Activated naive CD8-positive, alpha-beta T cell treated with anti-CD3 and anti-CD28 coated beads, Interleukin-2, amount 50 U/mL, for 24 hours (primary cell): ENCODE measurements around the gene LYZL2.

ENCODE experiments used
- ATAC-seq: fragments of 150-1000 bp; cut with Tn5 transposase; one replicate; pipeline ENCODE4 v1.10.0; 2021
- DNase-seq: peaks from one replicate; pipeline ENCODE4 v3.0.0; 2021
- H3K27ac Mint-ChIP-seq: one replicate; pipeline ENCODE4 v1.8.0; 2021; ENCODE audit warnings: mild to moderate bottlenecking, mixed read lengths
- H3K27me3 Mint-ChIP-seq: one replicate; pipeline ENCODE4 v1.8.0; 2021; ENCODE audit warnings: mixed read lengths
- H3K36me3 Mint-ChIP-seq: one replicate; pipeline ENCODE4 v1.8.0; 2021; ENCODE audit warnings: low read depth, mixed read lengths
- H3K4me1 Mint-ChIP-seq: one replicate; pipeline ENCODE4 v1.8.0; 2021; ENCODE audit warnings: mixed read lengths
- H3K4me3 Mint-ChIP-seq: one replicate; pipeline ENCODE4 v1.8.0; 2021; ENCODE audit warnings: mild to moderate bottlenecking, moderate library complexity, mixed read lengths
- H3K9me3 Mint-ChIP-seq: one replicate; pipeline ENCODE4 v1.8.0; 2021; ENCODE audit warnings: mixed read lengths

LYZL2 gene

GRCh38 chr10:30591249-30591670, 38.3 kb downstream of the LYZL2 start:
- no peaks in the 10 kb centered on the region for H3K36me3 Mint-ChIP-seq
- peak; percentile 55 for ATAC-seq
- peak; percentile 43 for DNase-seq
- no peak overlapping the region for H3K27ac Mint-ChIP-seq
- no peaks in the 10 kb centered on the region for H3K9me3 Mint-ChIP-seq
- no peaks in the 10 kb centered on the region for H3K4me1 Mint-ChIP-seq
- H3K27me3 Mint-ChIP-seq = peaks cover 18% of the 10 kb centered on the region
- H3K4me3 Mint-ChIP-seq = no peak overlapping the region

GRCh38 chr10:30589441-30589840, 40.1 kb downstream of the LYZL2 start:
- peaks cover 14% of the 10 kb centered on the region for H3K27me3 Mint-ChIP-seq
- H3K36me3 Mint-ChIP-seq = no peaks in the 10 kb centered on the region
- H3K9me3 Mint-ChIP-seq = no peaks in the 10 kb centered on the region
- DNase-seq (no peak), ATAC-seq (no peak)
- no peaks in the 10 kb centered on the region for H3K4me1 Mint-ChIP-seq
- H3K27ac Mint-ChIP-seq = no peak overlapping the region
- H3K4me3 Mint-ChIP-seq = no peak overlapping the region

- Mint-ChIP-seq H3K36me3 (no peaks in the 10 kb centered on the region), H3K4me1 (peaks cover 6% of the 10 kb centered on the region), H3K27me3 (peaks cover 10% of the 10 kb centered on the region), H3K27ac (no peak overlapping the region), H3K9me3 (no peaks in the 10 kb centered on the region), H3K4me3 (no peak overlapping the region)
- no peak for ATAC-seq
- peak; percentile 14 for DNase-seq
Measured at GRCh38 chr10:30587522-30588031, 42.0 kb downstream of the LYZL2 start.

GRCh38 chr10:30586828-30587227, 42.7 kb downstream of the LYZL2 start:
- no peak for DNase-seq
- Mint-ChIP-seq H3K27me3 (peaks cover 10% of the 10 kb centered on the region), H3K4me3 (no peak overlapping the region), H3K27ac (no peak overlapping the region), H3K9me3 (no peaks in the 10 kb centered on the region), H3K4me1 (peaks cover 6% of the 10 kb centered on the region), H3K36me3 (no peaks in the 10 kb centered on the region)
- ATAC-seq = no peak

GRCh38 chr10:30583778-30584415, 45.7 kb downstream of the LYZL2 start:
- H3K36me3 Mint-ChIP-seq = no peaks in the 10 kb centered on the region
- H3K27me3 Mint-ChIP-seq = peaks cover 4% of the 10 kb centered on the region
- no peak for ATAC-seq
- H3K9me3 Mint-ChIP-seq = no peaks in the 10 kb centered on the region
- H3K27ac Mint-ChIP-seq = no peak overlapping the region
- peak; percentile 7 for DNase-seq
- peaks cover 6% of the 10 kb centered on the region for H3K4me1 Mint-ChIP-seq
- peak overlapping the region; percentile 56 for H3K4me3 Mint-ChIP-seq

GRCh38 chr10:30581779-30582380, 47.7 kb downstream of the LYZL2 start:
- Mint-ChIP-seq H3K27me3 (peaks cover 4% of the 10 kb centered on the region), H3K36me3 (no peaks in the 10 kb centered on the region), H3K27ac (no peak overlapping the region), H3K4me1 (peaks cover 6% of the 10 kb centered on the region), H3K4me3 (no peak overlapping the region), H3K9me3 (no peaks in the 10 kb centered on the region)
- no peak for ATAC-seq
- DNase-seq = peak; percentile 22

GRCh38 chr10:30580676-30581075, 48.9 kb downstream of the LYZL2 start:
- H3K9me3 Mint-ChIP-seq = no peaks in the 10 kb centered on the region
- H3K27ac Mint-ChIP-seq = no peak overlapping the region
- ATAC-seq (no peak), DNase-seq (no peak)
- no peak overlapping the region for H3K4me3 Mint-ChIP-seq
- peaks cover 4% of the 10 kb centered on the region for H3K27me3 Mint-ChIP-seq
- no peaks in the 10 kb centered on the region for H3K36me3 Mint-ChIP-seq
- H3K4me1 Mint-ChIP-seq = peaks cover 6% of the 10 kb centered on the region

GRCh38 chr10:30580241-30580640, 49.3 kb downstream of the LYZL2 start:
- Mint-ChIP-seq H3K36me3 (no peaks in the 10 kb centered on the region), H3K27me3 (peaks cover 4% of the 10 kb centered on the region), H3K27ac (no peak overlapping the region), H3K4me1 (peaks cover 6% of the 10 kb centered on the region), H3K9me3 (no peaks in the 10 kb centered on the region), H3K4me3 (no peak overlapping the region)
- DNase-seq = no peak
- ATAC-seq = no peak

GRCh38 chr10:30579574-30579973, 50.0 kb downstream of the LYZL2 start:
- no peak overlapping the region for H3K4me3 Mint-ChIP-seq
- no peak for DNase-seq
- H3K4me1 Mint-ChIP-seq = peaks cover 6% of the 10 kb centered on the region
- H3K36me3 Mint-ChIP-seq = no peaks in the 10 kb centered on the region
- ATAC-seq = no peak
- no peaks in the 10 kb centered on the region for H3K9me3 Mint-ChIP-seq
- no peak overlapping the region for H3K27ac Mint-ChIP-seq
- H3K27me3 Mint-ChIP-seq = peaks cover 4% of the 10 kb centered on the region

GRCh38 chr10:30577048-30577447, 52.5 kb downstream of the LYZL2 start:
- Mint-ChIP-seq H3K4me1 (no peaks in the 10 kb centered on the region), H3K27ac (no peak overlapping the region), H3K27me3 (no peaks in the 10 kb centered on the region), H3K4me3 (no peak overlapping the region), H3K36me3 (no peaks in the 10 kb centered on the region), H3K9me3 (no peaks in the 10 kb centered on the region)
- DNase-seq = no peak
- ATAC-seq = no peak

GRCh38 chr10:30576641-30577040, 52.9 kb downstream of the LYZL2 start:
- ATAC-seq (no peak), DNase-seq (no peak)
- H3K27me3 Mint-ChIP-seq = no peaks in the 10 kb centered on the region
- no peaks in the 10 kb centered on the region for H3K4me1 Mint-ChIP-seq
- H3K36me3 Mint-ChIP-seq = no peaks in the 10 kb centered on the region
- no peak overlapping the region for H3K27ac Mint-ChIP-seq
- H3K9me3 Mint-ChIP-seq = no peaks in the 10 kb centered on the region
- H3K4me3 Mint-ChIP-seq = no peak overlapping the region

- Mint-ChIP-seq H3K9me3 (no peaks in the 10 kb centered on the region), H3K4me1 (no peaks in the 10 kb centered on the region), H3K36me3 (no peaks in the 10 kb centered on the region), H3K27ac (no peak overlapping the region), H3K4me3 (no peak overlapping the region), H3K27me3 (no peaks in the 10 kb centered on the region)
- ATAC-seq (no peak), DNase-seq (no peak)
Measured at GRCh38 chr10:30574432-30574796, 55.1 kb downstream of the LYZL2 start.

- Mint-ChIP-seq H3K27me3 (no peaks in the 10 kb centered on the region), H3K4me3 (no peak overlapping the region), H3K4me1 (no peaks in the 10 kb centered on the region), H3K9me3 (no peaks in the 10 kb centered on the region), H3K27ac (no peak overlapping the region), H3K36me3 (no peaks in the 10 kb centered on the region)
- DNase-seq (no peak), ATAC-seq (no peak)
Measured at GRCh38 chr10:30573721-30574431, 55.7 kb downstream of the LYZL2 start.

- H3K27me3 Mint-ChIP-seq = peaks cover 4% of the 10 kb centered on the region
- DNase-seq (no peak), ATAC-seq (no peak)
- no peaks in the 10 kb centered on the region for H3K9me3 Mint-ChIP-seq
- H3K4me3 Mint-ChIP-seq = no peak overlapping the region
- H3K27ac Mint-ChIP-seq = no peak overlapping the region
- no peaks in the 10 kb centered on the region for H3K36me3 Mint-ChIP-seq
- no peaks in the 10 kb centered on the region for H3K4me1 Mint-ChIP-seq
Measured at GRCh38 chr10:30565449-30565848, 64.1 kb downstream of the LYZL2 start.

GRCh38 chr10:30562787-30563186, 66.8 kb downstream of the LYZL2 start:
- Mint-ChIP-seq H3K4me3 (no peak overlapping the region), H3K4me1 (no peaks in the 10 kb centered on the region), H3K27me3 (no peaks in the 10 kb centered on the region), H3K36me3 (no peaks in the 10 kb centered on the region), H3K27ac (no peak overlapping the region), H3K9me3 (no peaks in the 10 kb centered on the region)
- ATAC-seq (peak; percentile 77), DNase-seq (peak; percentile 10)
